Measurements from ENCODE around the gene DYSF.
A peak's percentile ranks its signal among the peaks of the same experiment; 100 is the strongest.

DYSF gene

DNA sequence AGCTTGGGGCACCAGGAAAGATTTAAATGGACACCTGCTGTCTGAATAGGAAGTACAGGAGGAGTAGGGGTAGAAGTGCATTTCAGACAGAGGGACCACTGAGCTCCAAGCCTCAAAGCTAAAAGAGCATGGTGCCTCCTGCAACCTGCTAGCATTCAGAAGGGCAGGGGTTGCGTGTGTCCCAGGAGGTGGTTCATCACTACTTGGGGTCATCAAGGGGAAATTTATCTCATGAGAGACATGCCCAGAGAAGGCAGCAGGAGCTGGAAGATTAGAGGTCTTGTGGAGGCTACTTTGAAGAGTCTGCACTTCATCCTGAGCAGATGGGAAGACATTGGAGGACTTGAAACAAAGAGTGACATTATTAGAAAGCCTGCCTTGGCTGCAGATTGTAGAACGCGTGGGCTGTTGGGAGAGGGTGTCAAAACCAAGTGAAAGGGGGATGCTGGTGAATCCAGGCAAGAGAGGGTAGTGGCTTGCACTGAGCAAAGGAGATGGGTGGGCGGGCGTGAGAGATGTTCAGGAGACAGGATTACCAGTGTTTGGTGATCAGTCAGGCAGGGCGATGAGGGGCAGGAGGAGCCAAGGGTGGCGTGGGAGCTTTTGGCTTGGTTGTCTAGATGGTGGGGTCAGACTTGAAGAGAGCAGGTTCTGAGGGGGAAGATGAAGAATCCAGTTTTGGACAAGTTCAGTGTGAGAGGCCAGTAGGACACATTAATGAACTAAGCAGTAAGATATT is 154.0 kb downstream of the DYSF start:
- no peak overlapping the region for H3K27ac ChIP-seq
- TF ChIP-seq, protein P1, sequence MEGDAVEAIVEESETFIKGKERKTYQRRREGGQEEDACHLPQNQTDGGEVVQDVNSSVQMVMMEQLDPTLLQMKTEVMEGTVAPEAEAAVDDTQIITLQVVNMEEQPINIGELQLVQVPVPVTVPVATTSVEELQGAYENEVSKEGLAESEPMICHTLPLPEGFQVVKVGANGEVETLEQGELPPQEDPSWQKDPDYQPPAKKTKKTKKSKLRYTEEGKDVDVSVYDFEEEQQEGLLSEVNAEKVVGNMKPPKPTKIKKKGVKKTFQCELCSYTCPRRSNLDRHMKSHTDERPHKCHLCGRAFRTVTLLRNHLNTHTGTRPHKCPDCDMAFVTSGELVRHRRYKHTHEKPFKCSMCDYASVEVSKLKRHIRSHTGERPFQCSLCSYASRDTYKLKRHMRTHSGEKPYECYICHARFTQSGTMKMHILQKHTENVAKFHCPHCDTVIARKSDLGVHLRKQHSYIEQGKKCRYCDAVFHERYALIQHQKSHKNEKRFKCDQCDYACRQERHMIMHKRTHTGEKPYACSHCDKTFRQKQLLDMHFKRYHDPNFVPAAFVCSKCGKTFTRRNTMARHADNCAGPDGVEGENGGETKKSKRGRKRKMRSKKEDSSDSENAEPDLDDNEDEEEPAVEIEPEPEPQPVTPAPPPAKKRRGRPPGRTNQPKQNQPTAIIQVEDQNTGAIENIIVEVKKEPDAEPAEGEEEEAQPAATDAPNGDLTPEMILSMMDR (IDR thresholded peaks at IDR 0.05) = no peak
- TF ChIP-seq ZFX (IDR thresholded peaks at IDR 0.05; ENCODE audit: borderline replicate concordance) = no peak

DNA sequence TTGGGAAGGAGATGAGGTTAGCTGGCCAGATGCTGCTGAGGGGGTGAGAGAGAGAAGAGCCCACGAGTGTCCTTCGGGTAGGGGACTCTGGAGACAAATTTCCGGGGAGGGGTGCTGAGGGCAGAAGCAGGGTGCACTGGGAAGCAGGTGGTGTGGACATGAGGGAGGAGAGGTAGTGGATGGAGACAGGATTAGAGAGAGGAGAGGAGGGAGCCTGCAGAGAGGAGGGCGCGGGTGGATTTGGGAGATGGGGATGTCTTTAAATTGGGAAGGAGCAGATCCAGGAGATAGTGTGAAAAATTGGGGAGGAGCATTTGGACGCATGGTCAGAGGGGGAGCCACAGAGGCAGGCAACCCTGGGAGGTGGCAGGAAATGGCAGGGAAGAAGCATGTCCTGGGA is 154.7 kb downstream of the DYSF start:
- H3K27ac ChIP-seq = no peak overlapping the region
- TF ChIP-seq, protein P1 (IDR thresholded peaks at IDR 0.05) = no peak

DNA sequence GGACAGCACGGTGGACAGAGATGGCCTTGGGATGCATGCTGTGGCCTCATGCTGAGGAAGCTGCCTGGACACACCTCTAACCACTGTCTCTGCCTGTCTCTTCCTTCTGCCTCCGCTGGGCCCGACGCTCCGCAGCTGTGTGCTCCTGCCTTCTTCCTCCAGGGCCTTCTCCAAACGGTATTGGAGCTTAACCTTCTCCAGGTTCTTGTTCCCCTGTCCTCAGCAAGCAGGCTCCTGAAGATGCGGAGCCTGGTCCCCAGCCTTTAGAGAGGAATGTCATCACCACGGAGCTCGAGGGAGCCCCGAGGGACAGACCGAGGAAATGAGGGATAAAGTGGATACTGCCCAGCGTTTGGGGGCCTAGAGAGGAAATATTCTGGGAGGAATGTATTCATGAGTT is 155.1 kb downstream of the DYSF start:
- H3K27ac ChIP-seq = no peak overlapping the region
- TF ChIP-seq, protein P1 (IDR thresholded peaks at IDR 0.05) = no peak
- TF ChIP-seq ZFX (IDR thresholded peaks at IDR 0.05; ENCODE audit: borderline replicate concordance) = no peak

DNA sequence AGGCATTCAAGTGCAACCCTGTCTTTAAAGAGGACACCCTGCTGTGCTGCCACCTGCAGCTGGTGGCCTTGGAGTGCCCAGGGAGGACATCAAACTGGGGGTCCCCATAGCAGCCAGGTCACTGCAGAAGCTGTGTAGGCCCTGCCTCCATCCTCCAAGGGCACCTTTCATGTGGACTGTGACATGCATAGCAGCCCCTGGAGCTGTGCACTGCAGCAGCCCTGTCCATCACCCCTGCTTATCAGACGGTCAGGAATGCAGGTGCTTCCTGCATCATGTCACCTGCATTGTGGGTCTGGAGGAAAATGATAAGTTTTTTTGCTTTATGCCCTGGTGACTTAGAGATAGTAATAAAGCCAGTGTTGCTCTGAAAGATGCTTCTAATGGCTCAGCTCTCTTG is 155.7 kb downstream of the DYSF start:
- TF ChIP-seq ZFX (IDR thresholded peaks at IDR 0.05; ENCODE audit: borderline replicate concordance) = no peak
- TF ChIP-seq, protein P1 (IDR thresholded peaks at IDR 0.05) = no peak
- no peak overlapping the region for H3K27ac ChIP-seq

DNA sequence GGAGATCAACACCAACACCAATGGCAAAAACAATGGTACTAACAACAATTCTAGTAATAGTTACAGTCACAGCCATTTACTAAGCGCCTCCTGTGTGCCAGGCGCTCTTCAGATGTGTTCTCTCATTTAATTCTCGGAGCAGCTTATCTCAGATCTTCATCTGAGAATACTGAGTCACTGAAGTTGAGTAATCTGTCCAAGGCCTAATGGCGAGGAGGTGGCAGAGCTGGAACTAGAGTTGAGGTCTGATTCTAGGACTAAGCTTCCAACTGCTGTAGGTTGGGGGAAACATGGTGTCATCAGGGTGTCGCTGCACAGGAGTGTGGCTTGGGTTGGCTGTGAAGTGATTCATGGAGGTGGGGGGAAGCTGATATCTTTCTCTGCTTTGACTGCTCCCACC is 156.1 kb downstream of the DYSF start:
- TF ChIP-seq, protein P1 (IDR thresholded peaks at IDR 0.05) = no peak
- no peak for TF ChIP-seq ZFX (IDR thresholded peaks at IDR 0.05; ENCODE audit: borderline replicate concordance)
- no peak overlapping the region for H3K27ac ChIP-seq

DNA sequence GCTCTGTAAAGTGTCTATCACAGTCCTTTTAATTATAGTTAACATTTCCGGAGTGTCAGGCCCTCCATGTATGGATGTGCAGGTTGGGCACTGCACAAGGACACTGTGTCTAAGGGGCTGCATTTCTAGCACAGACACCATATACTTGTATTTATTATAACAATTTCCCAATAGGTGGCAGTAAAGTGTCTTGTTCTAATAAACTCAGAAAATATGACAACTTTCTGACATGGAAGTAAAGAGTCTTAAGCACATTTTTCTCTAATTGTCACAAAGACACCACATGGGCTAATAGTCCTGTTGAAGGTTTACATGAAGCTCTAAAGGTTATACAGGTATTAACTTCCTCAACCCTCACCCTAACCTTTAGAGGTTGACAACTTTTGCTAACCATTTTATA is 156.6 kb downstream of the DYSF start:
- H3K27ac ChIP-seq = no peak overlapping the region
- TF ChIP-seq ZFX (IDR thresholded peaks at IDR 0.05; ENCODE audit: borderline replicate concordance) = no peak
- TF ChIP-seq, protein P1 (IDR thresholded peaks at IDR 0.05) = peak; percentile 53

DNA sequence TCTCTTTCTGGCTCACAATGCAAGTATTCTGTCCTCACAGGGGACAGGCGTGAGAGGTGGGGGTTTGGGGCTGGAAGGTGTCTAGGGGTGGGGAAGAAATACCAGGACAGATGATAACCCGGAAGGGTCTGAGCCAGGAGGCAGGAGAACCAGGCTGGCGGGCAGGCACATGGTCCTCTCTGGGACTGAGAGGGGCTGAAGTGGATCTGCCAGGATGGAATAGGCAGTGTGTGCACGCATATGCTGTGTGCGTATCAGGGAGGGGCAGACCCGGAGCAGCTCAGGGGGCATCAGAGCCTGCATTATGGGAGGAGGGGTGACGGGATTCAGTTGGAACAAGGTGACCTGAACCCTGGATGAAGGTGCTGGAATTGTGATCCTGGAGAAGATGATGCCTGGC is 157.3 kb downstream of the DYSF start:
- no peak overlapping the region for H3K27ac ChIP-seq
- TF ChIP-seq, protein P1 (IDR thresholded peaks at IDR 0.05) = no peak
- TF ChIP-seq ZFX (IDR thresholded peaks at IDR 0.05; ENCODE audit: borderline replicate concordance) = no peak

All from 22Rv1 (cell line).